Choroid plexus epithelial cell (primary cell): ENCODE data around the gene EXOSC9.

ENCODE experiments used
- DNase-seq: peaks from one replicate; pipeline ENCODE4 v3.0.0-alpha.2; 2010; ENCODE audit warnings: low read depth
- H3K4me3 ChIP-seq: 2 replicates; pipeline ENCODE4 v1.5.1; 2011; ENCODE audit warnings: low read depth, mild to moderate bottlenecking, control low read depth, low read length, moderate library complexity
- TF ChIP-seq, protein P1 (sequence below): conservative IDR thresholded peaks from 2 replicates; pipeline ENCODE4 v1.5.1; 2011; ENCODE audit warnings: low read depth, mild to moderate bottlenecking, control low read depth, inconsistent platforms, low read length, moderate library complexity

Gene EXOSC9

GRCh38 chr4:121777625-121778024 is 23.5 kb upstream of the EXOSC9 start:
- DNase-seq = no peak
- TF ChIP-seq, protein P1, sequence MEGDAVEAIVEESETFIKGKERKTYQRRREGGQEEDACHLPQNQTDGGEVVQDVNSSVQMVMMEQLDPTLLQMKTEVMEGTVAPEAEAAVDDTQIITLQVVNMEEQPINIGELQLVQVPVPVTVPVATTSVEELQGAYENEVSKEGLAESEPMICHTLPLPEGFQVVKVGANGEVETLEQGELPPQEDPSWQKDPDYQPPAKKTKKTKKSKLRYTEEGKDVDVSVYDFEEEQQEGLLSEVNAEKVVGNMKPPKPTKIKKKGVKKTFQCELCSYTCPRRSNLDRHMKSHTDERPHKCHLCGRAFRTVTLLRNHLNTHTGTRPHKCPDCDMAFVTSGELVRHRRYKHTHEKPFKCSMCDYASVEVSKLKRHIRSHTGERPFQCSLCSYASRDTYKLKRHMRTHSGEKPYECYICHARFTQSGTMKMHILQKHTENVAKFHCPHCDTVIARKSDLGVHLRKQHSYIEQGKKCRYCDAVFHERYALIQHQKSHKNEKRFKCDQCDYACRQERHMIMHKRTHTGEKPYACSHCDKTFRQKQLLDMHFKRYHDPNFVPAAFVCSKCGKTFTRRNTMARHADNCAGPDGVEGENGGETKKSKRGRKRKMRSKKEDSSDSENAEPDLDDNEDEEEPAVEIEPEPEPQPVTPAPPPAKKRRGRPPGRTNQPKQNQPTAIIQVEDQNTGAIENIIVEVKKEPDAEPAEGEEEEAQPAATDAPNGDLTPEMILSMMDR = no peak
- H3K4me3 ChIP-seq = no peak overlapping the region

DNA sequence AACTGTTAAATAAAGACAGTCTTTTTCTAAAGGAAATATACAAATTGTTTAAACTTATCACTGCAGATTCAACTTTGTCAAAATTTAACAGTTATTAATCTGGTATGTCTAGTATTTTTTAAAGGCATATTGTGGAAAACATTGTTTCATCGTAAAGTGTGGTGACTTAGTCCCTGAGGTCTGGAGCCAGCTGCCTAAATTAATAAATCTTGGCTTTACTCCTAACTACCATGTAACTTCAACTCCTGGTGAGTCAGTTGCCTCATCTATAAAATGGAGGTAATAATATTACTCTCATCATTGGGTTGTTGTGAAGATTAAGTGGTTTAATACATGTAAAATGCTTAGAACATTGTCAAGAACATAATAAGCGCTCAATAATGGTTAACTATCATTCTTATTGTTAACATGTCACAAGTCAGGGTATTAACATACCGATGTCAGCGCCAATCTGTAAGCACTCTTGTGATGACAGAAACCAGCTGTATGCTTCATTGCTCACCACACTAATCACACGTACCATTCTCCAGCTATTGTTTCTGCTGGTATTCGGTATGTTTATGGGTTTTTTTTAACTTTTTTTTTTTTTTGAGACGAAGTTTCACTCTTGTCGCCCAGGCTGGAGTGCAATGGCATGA is 22.0 kb upstream of the EXOSC9 start:
- TF ChIP-seq, protein P1 = no peak
- no peak for DNase-seq
- H3K4me3 ChIP-seq = no peak overlapping the region

- TF ChIP-seq, protein P1 = no peak
- H3K4me3 ChIP-seq = no peak overlapping the region
- no peak for DNase-seq
Measured at GRCh38 chr4:121783210-121783609, 17.9 kb upstream of the EXOSC9 start.

- no peak overlapping the region for H3K4me3 ChIP-seq
- TF ChIP-seq, protein P1 = no peak
- DNase-seq = no peak
Measured at GRCh38 chr4:121784401-121784800, 16.7 kb upstream of the EXOSC9 start.

DNA sequence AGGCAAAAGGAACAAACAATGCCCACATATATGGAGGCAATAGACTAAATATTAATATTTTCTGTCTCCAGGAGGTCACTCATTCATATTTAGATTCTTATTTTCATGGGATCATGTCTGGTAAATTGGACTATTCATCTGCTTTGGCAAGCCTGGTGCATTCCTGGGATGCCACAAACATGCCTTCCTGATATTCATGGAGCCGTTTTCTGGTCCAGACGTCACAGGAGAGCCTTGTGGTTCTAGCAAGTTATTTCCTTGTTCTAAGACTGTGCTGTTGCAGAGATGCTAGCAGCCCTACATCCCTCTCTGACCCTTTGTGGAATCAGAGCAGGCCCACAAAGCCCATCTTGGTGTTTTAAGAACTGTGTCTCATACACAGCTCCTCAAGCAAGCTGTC is 16.1 kb upstream of the EXOSC9 start:
- DNase-seq = peak; percentile 98
- TF ChIP-seq, protein P1 = no peak

DNA sequence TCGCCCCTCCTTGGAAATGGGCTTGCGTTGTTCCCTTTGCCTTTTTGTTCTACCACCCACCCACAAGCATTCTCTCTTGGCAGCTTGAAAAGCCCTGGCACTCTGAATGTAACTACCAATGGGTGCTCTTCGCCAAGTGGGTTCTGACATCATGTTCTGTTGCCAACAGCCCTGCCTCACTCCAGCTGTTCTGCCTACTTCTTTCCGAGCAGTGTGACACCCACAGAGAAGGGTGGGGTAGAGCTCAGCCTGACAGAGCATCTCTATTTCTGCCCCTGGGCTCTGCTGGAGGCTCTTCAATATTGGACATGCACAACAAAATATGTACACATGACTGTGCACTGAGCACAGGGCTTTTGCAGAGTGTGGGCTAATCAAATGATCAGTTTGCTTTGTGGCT is 15.6 kb upstream of the EXOSC9 start:
- TF ChIP-seq, protein P1 = no peak
- H3K4me3 ChIP-seq = no peak overlapping the region
- peak; percentile 32 for DNase-seq

More for the DNA sequence above, 16.1 kb upstream of the EXOSC9 start:
- no peak overlapping the region for H3K4me3 ChIP-seq

- TF ChIP-seq, protein P1 = no peak
- no peak overlapping the region for H3K4me3 ChIP-seq
- DNase-seq = no peak
Measured at GRCh38 chr4:121786221-121786620, 14.9 kb upstream of the EXOSC9 start.
